ENCODE measurements around the gene SCAMP1.
A peak's percentile ranks its signal among the peaks of the same experiment; 100 is the strongest.
"Not testable (repeated sequence)": the region's sequence is repeated elsewhere in the genome, so short reads cannot be mapped to it uniquely, and the experiment has no call there.

SCAMP1 gene
- total RNA-seq, result 26.3 to 37.9 reads per million in 2 experiments

DNA sequence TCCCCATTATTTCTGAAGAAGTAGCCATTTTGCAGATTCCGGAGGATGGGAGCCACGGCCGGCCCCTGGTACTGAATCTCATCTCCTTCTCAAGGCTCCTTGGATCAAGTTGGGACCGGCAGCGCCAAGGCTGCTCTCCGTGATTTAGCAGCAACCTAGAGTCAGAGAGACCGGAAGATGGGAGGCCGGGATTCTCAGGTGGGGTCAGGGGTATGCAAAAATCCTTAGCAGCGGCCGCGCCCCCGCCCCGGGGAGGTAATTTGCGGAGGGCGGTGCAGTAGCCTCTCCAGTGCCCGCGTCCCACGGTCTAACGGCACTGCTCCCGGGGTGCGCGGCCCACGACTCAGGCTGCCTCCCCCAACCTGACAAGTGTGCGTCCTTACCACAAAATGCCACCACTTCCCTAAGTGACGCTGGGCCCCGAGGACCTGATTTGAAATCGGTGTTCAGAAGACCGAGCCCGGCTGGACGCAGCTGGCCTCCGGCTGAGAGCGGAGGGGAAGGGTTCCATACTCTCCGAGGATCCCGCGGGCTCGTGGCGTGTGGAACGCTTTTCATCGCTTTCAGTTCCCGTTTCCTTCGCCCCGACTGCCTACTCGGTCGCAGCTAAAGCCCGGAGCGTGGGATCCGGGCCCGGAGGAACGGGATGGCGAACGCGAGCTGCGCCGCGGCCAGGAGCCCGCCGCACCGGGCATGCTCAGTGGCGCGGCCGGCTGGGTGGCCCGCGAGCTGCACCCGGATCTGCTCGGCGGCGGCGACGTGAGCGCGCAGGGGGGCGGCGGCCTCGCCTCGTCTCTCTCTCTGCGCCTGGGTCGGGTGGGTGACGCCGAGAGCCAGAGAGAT is at the start of gene SCAMP1:
Gene SCAMP1, plus strand, starts transcription at position 787 of the 843 bp plus-strand sequence. Its CDS starts 55 bp downstream, at position 842.
- peak; percentile 88 for DNase-seq (ENCODE audit: low read depth)

DNA sequence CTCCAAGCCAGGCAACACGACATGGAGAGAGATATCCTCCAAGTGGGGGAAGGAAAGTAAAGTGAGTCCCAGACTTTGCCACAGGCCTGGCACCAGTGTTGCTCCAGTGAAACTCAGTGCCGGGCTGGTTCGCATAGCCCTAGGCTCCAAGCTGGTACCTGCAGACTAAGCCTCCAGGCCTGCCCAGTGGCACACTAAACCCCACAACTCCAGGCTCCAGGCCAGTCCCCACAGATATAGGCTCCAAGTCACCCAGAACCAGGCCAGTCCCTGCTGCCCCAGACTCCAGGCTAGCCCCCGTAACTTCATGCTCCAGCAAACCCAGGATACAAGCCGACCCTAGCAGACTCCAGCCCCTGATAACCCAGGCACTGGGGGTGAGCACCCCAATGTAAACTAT is 42.9 kb upstream of the SCAMP1 start:
- DNase-seq (ENCODE audit: low read depth), result no peak

GRCh38 chr5:78318337-78318736 is 42.1 kb upstream of the SCAMP1 start:
- DNase-seq (ENCODE audit: low read depth), result no peak

GRCh38 chr5:78320401-78320800 is 40.0 kb upstream of the SCAMP1 start:
- no peak for DNase-seq (ENCODE audit: low read depth)

DNA sequence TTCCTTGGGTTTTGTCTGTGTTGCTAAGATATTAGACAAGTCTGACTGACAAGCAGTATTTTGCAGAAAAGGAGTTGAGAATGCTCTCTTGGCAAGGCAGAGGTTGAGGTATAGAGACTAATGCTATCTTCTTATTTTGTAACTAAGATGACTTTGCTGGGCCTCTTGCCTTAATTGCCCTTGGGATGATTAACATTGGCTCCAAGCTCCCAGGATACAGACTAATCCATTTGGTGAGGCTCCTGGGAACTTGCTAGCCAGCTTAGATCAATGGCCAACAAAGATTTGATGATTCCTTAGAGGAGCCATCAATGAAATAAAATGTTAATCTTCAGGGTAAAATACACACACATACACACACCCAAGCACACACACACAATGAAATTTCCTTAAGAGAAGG is 37.2 kb upstream of the SCAMP1 start:
- DNase-seq (ENCODE audit: low read depth), result no peak

DNA sequence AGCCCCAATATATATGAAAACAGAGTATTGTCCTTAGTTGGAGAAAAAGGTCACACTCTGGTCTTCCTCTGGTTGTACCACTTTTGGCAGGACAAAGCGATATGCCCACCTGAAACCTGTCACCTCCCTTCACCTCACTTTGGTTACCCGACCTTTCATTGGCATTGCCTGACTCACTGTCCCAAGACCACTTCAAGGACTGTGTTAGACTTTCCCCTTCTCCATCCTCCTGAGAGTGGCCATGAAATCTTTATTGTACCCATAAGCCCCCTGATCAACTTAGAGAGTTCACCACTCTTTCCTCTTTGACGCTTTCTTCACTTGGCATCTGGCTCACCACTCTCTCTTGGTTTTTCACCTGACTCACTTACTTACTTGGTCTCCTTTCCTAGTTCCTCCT is 33.5 kb upstream of the SCAMP1 start:
- no peak for DNase-seq (ENCODE audit: low read depth)

DNA sequence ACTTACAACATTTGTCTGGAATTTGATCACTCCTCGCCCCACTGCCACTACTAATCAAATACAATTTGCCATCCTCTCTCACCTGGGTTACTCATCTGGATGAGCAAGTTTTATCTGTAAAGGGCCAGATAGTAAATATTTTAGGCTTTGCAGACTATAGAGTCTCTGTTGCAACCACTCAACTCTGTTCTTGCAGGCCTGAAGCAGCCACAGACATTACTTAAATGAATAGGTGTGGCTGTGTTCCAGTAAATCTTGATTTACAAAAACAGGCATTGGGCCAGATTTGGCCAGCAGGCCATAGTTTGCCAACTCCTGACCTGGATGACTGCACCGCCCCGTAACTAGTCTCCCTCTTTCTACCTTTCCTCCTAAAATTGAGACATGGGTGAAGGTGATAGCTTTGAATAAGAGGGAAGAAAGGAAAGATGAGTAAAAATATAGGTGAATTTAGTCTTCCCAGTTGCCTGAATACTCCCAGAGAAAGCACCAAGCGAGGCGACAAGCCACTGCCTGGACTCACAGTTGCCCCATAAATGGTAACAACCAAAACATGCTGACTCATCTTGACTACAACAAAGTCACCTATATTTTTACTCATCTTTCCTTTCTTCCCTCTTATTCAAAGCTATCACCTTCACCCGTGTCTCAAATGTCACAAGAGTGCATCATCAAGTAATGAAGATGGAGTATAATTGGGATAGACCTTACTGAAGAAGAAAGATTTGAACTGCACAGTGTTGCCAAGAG is 32.5 kb upstream of the SCAMP1 start:
- DNase-seq (ENCODE audit: low read depth), result no peak

DNA sequence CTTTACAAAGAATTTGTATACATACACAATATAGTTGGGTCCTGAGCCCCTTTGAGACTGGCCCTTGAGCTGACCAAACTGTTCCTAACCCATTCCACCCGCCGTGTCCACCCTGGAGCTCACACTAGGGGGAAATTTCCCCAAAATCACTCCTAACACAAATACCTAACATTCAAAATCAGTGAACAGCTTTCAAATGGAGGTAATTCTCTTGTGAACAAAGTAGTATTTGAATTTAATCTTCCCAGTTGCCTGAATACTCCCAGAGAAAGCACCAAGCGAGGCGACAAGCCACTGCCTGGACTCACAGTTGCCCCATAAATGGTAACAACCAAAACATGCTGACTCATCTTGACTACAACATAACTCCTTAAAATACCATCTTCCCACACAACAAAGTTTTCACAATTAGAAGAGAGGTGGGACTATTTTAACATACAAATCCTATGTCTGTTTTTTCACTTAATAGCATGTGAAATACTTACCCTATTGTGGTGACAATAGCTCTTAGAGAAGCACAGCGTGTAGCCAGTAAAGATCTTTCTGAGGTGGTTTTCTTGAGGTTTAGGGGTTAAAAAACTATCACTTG is 31.7 kb upstream of the SCAMP1 start:
- no peak for DNase-seq (ENCODE audit: low read depth)

- no peak for DNase-seq (ENCODE audit: low read depth)
Measured at GRCh38 chr5:78331523-78332080, 28.8 kb upstream of the SCAMP1 start.

DNA sequence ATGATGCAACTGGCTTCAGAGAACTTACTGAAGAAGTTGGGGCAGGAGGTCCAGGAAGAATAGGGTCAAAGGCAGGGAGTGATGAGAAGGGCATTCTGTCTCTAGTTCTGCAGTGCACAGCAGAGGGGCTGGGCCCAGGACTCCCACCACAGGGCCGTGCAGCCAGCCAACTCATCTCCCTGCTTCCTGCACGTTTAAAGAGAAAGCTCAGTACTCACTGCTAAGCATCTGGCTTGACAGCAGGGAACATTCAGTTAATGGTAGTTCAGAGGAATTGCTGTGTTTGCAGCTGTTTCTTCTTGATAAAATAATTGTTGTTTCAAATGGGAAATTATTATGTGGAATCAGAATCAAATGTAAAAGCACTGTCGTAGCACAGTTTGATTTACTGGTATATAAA is 25.6 kb upstream of the SCAMP1 start:
- DNase-seq (ENCODE audit: low read depth), result no peak

GRCh38 chr5:78335976-78336375 is 24.4 kb upstream of the SCAMP1 start:
- DNase-seq (ENCODE audit: low read depth), result no peak

GRCh38 chr5:78336698-78337097 is 23.7 kb upstream of the SCAMP1 start:
- DNase-seq (ENCODE audit: low read depth), result no peak

DNA sequence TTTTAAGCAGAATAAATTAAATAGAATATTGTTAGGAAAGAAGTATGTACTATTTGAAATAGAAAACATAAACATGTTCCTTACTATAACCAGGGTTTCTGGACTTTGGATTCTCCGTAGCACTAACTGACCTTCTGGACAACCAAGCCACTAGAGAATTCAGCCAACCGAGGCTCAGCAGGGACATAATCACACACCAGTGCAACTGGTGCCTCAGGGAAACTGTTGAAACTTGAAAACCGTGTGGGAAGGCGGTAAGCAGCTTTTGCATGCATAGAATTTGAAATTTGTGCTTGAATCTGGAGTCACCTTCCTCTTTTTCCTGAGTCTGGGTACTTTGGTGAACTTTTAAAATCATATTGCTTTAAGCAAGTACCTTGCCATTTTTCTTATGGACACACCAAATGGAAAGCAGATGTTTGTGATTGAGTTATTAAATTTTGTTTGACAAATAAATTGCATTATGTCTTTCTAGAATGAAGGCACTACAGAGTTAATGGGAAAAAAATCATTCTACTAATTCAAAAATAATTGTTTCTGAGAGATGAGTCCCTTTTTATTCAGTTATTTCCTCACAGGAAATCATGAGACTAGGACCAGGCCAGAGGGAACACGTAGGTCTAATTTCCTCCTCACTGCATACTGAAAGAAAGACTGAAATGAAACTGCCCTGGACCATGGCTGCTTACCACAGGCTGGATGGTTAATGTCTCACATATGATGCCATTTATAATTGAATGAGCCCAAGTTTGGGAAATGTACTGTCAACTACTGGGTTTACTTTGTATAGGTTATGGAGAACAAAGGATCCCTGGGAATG is 20.6 kb upstream of the SCAMP1 start:
- DNase-seq (ENCODE audit: low read depth), result no peak

DNA sequence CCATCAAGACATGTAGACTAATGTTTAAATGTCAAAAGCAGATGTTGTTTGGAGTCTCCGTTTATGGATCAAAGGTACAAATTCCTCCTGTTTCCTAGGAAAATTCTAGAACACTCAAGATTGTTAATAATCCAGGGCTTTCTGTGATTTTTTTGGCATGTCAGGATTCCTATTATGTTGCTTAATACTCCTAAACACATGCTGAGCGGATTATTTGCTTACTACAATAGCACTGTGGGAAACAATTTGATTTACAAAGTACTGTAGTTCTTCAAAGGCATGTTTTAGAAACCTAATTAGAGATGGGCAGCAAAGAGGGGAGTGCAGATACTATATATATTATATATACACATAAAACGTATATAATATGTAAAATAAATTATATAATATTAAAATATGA is 19.0 kb upstream of the SCAMP1 start:
- DNase-seq (ENCODE audit: low read depth), result no peak

DNA sequence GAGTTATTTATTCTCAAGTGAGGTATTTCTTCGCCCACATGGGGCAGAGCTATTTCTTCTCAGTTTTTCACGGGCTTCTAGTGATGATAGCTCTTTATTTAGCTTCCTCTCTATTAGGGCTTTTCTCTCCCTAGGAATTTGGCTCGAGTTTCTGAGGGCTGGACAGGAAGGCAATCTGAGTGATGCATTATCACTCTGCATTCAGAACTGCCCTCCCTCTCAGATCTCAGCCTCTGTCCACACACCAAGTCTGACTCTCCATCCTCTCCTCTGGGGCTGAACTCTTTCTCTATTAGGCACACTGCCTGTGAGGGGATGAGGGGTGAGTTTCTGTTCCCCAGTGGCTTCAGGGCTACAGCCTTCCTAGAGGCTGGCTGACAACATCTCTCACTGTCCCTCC is 14.9 kb upstream of the SCAMP1 start:
- no peak for DNase-seq (ENCODE audit: low read depth)

- DNase-seq (ENCODE audit: low read depth), result no peak
Measured at GRCh38 chr5:78353520-78353919, 6.9 kb upstream of the SCAMP1 start.

GRCh38 chr5:78354066-78354670 is 6.2 kb upstream of the SCAMP1 start:
- no peak for DNase-seq (ENCODE audit: low read depth)

GRCh38 chr5:78355561-78355960 is 4.9 kb upstream of the SCAMP1 start:
- no peak for DNase-seq (ENCODE audit: low read depth)

- not testable (repeated sequence) for DNase-seq (ENCODE audit: low read depth)
Measured at GRCh38 chr5:78359455-78359830, 974 bp upstream of the SCAMP1 start.

GRCh38 chr5:78360674-78360923 is 182 bp downstream of the SCAMP1 start:
- DNase-seq (ENCODE audit: low read depth), result no peak

GRCh38 chr5:78360924-78361630 is 660 bp downstream of the SCAMP1 start:
- DNase-seq (ENCODE audit: low read depth), result peak; percentile 71

All from T follicular helper cell (primary cell).